ENCODE results near the gene FBXO47. TPM values are rescaled to one million over a fixed set of nuclear protein-coding genes. Genes with fewer than 3 reads are reported as not detected.
"Not testable (repeated sequence)": the region's sequence is repeated elsewhere in the genome, so short reads cannot be mapped to it uniquely, and the experiment has no call there.

FBXO47 gene
- total and polyA plus RNA-seq, 5 donors, result not detected

DNA sequence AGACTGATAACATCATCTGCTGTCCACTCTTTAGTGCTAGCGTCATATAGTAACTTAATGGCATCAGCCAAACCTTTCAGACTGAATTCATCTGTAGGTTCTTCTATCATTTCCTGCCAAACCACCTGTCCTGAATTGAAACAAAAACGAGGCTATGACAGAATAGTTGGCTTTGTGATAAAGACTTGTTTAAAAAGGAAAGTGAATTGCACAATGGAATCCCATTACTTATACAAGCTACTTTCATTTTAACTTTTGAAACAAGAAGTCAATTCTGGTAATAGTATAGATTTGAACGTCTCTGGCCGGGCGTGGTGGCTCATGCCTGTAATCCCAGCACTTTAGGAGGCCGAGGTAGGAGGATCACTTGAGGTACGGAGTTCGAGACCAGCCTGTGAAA lies 23.6 kb downstream of the FBXO47 start:
- Histone ChIP-seq H3K4me3 (ENCODE audit: low read length) (no peak overlapping the region), H3K27ac (ENCODE audit: low read length) (no peak overlapping the region), H3K4me1 (ENCODE audit: control insufficient read depth, insufficient read depth, low read length) (no peaks in the 10 kb centered on the region), H3K27me3 (ENCODE audit: control insufficient read depth, insufficient read depth) (no peaks in the 10 kb centered on the region), H3K9me3 (ENCODE audit: control insufficient read depth, low read length) (no peaks in the 10 kb centered on the region)
- ATAC-seq (no peak), DNase-seq (no peak)
- intact Hi-C loops (cut with DNase I), result no loop called here
- 65% methylated on average over 8 of the region's 8 CpGs for WGBS

DNA sequence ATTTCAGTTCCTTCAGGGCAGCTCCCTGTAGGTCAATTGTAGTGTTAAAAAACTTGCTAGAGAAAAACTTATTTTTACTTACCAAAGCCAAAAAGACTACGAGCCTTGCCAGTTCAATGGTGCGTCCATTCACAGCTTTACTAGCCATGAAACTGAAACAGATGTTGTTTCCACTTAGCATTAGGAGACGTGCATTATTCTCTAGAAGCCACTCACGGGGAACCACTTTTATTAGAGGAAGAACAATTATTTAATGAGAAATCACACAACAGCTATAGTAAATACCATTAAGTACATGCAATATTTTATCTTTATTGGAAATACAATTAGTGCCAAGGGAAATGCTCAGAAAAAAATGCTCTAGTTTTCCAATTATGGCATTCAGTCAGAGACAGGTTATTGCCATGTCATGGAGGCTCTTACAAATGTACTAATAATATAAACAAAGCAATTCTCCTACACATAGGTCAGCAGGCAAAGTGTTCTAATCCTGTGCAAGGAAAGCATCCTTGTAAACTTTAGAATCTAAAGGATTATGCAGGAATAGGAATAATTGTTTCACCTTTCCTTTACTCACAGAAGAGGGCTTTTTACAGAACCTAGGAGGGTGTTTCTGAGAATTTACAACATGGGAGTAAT lies 24.4 kb downstream of the FBXO47 start:
- DNase-seq (no peak), ATAC-seq (no peak)
- Histone ChIP-seq H3K27ac (ENCODE audit: low read length) (no peak overlapping the region), H3K27me3 (ENCODE audit: control insufficient read depth, insufficient read depth) (no peaks in the 10 kb centered on the region), H3K4me3 (ENCODE audit: low read length) (no peak overlapping the region), H3K4me1 (ENCODE audit: control insufficient read depth, insufficient read depth, low read length) (no peaks in the 10 kb centered on the region), H3K9me3 (ENCODE audit: control insufficient read depth, low read length) (no peaks in the 10 kb centered on the region)
- intact Hi-C loops (cut with DNase I), result no loop called here
- WGBS, result 43% methylated on average over 4 of the region's 4 CpGs

- H3K4me1 ChIP-seq (ENCODE audit: control insufficient read depth, insufficient read depth, low read length), result no peaks in the 10 kb centered on the region
- no peak overlapping the region for H3K4me3 ChIP-seq (ENCODE audit: low read length)
- ATAC-seq (no peak), DNase-seq (no peak)
- 88% methylated on average over 1 of the region's 1 CpG for whole genome bisulfite sequencing
- no peak overlapping the region for H3K27ac ChIP-seq (ENCODE audit: low read length)
- intact Hi-C loops (cut with DNase I), result no loop called here
- no peaks in the 10 kb centered on the region for H3K9me3 ChIP-seq (ENCODE audit: control insufficient read depth, low read length)
- no peaks in the 10 kb centered on the region for H3K27me3 ChIP-seq (ENCODE audit: control insufficient read depth, insufficient read depth)
Observed at GRCh38 chr17:38940404-38940803, 26.8 kb downstream of the FBXO47 start.

DNA sequence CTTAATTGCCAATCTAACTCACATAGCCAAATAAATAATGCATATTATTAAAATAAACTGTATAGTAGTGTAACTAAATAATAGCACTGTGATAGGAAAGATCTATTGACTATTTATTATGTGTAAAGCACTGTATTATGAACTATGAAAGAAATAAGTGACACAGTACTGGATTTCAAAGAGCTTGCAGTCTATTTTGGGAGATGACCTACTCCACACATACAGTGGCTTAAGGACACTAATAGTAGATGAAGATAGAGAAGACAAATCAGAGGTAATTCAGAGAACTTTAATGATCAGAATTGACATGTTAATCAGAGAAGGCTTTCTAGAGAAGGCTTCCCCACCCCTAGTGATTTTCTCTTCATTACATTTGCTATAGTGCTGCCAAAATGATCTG lies 27.2 kb downstream of the FBXO47 start:
- Histone ChIP-seq H3K4me3 (ENCODE audit: low read length) (no peak overlapping the region), H3K9me3 (ENCODE audit: control insufficient read depth, low read length) (no peaks in the 10 kb centered on the region), H3K27me3 (ENCODE audit: control insufficient read depth, insufficient read depth) (no peaks in the 10 kb centered on the region), H3K4me1 (ENCODE audit: control insufficient read depth, insufficient read depth, low read length) (no peaks in the 10 kb centered on the region), H3K27ac (ENCODE audit: low read length) (no peak overlapping the region)
- intact Hi-C loops (cut with DNase I), result no loop called here
- ATAC-seq, result no peak
- DNase-seq, result no peak

DNA sequence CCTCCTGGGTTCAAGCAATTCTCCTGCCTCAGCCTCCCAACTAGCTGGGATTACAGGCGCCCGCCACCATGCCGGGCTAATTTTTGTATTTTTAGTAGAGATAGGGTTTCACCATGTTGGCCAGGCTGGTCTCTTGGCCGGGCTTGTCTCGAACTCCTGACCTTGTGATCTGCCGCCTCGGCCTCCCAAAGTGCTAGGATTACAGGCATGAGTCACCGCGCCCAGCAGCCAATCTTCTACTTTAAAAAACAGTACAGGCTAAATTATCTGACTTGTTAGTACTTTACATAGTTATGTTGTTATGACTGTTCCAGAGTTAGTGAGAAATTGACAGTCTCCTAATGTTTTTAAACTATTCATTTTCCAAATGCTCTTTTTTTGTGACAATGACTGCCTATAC lies 33.2 kb downstream of the FBXO47 start:
- intact Hi-C loops (cut with DNase I); H3K27ac ChIP-seq (ENCODE audit: low read length); H3K9me3 ChIP-seq (ENCODE audit: control insufficient read depth, low read length); H3K4me1 ChIP-seq (ENCODE audit: control insufficient read depth, insufficient read depth, low read length); H3K4me3 ChIP-seq (ENCODE audit: low read length); ATAC-seq; H3K27me3 ChIP-seq (ENCODE audit: control insufficient read depth, insufficient read depth): not testable (repeated sequence)
- DNase-seq, result peak in 1 of 3 donors; percentile 25
- 77% methylated on average over 9 of the region's 9 CpGs for WGBS

- WGBS, result 94% methylated on average over 25 of the region's 36 CpGs
- DNase-seq, result peak in 1 of 3 donors; percentile 46
Observed at GRCh38 chr17:38930782-38931181, 36.4 kb downstream of the FBXO47 start.

DNA sequence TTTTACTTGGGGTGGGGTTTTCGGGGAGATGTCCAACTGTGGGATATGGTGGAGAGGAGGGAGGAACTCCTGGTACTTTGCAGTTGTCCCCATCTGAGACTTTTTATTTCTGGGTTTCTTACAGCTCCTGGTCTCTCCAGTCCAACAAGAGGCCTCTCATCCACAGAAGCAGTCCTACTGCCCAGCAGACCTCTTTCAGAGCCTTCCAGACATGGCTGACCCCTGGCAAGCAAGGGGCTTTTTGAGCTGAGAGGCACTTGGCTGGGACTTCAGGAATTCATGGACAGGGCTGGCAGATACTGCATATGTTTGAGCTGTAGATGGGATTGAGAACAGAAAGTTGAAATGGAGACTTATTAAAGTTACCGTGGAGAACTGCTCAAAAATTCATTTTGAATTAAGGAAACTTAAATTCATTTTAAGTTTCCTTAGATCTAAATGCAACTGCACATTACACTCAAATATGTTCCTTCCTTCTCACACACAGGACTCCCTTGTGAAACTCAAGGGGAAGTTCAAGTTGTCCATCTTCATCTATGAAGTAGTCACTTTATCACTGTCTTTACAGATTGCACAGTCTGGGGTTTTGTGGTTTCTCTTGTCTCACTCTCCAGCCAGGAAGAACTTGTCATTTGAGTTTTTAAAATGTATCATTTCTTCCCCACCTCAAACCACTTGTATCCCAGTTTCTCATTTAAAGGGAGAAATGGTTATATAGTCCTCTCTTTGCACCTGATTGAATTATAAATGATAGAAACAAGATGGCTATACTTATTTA lies 40.7 kb downstream of the FBXO47 start:
- Histone ChIP-seq H3K27ac (ENCODE audit: low read length) (peak overlapping the region; percentile 89), H3K9me3 (ENCODE audit: control insufficient read depth, low read length) (no peaks in the 10 kb centered on the region), H3K4me3 (ENCODE audit: low read length) (no peak overlapping the region), H3K4me1 (ENCODE audit: control insufficient read depth, insufficient read depth, low read length) (peaks cover 13% of the 10 kb centered on the region), H3K27me3 (ENCODE audit: control insufficient read depth, insufficient read depth) (no peaks in the 10 kb centered on the region)
- DNase-seq (peak in 1 of 3 donors; percentile 64), ATAC-seq (peak in 1 of 2 donors; percentile 29)
- intact Hi-C loops (cut with DNase I), result no loop called here
- 54% methylated on average over 2 of the region's 2 CpGs for WGBS

More at GRCh38 chr17:38930782-38931181, 36.4 kb downstream of the FBXO47 start:
- ATAC-seq; H3K9me3 ChIP-seq (ENCODE audit: control insufficient read depth, low read length); H3K27me3 ChIP-seq (ENCODE audit: control insufficient read depth, insufficient read depth); H3K27ac ChIP-seq (ENCODE audit: low read length); intact Hi-C loops (cut with DNase I); H3K4me1 ChIP-seq (ENCODE audit: control insufficient read depth, insufficient read depth, low read length); H3K4me3 ChIP-seq (ENCODE audit: low read length): not testable (repeated sequence)

GRCh38 chr17:38925263-38925995 lies 41.8 kb downstream of the FBXO47 start, which contains the start of gene LASP1NB:
TSS of gene LASP1NB (plus strand) at chr17:38925614.
- intact Hi-C loops (cut with DNase I), result no loop called here
- Histone ChIP-seq H3K4me3 (ENCODE audit: low read length) (peak within 1 kb of the TSS; percentile 32), H3K27ac (ENCODE audit: low read length) (peak within 1 kb of the TSS; percentile 95), H3K9me3 (ENCODE audit: control insufficient read depth, low read length) (no peaks in the 10 kb centered on the region), H3K27me3 (ENCODE audit: control insufficient read depth, insufficient read depth) (no peaks in the 10 kb centered on the region), H3K4me1 (ENCODE audit: control insufficient read depth, insufficient read depth, low read length) (peaks cover 20% of the 10 kb centered on the region)
- ATAC-seq (peak; percentile 45 to 47), DNase-seq (peak; percentile 70 to 83 (median 82))
- 30% methylated on average over 14 of the region's 14 CpGs for WGBS

- intact Hi-C loops (cut with DNase I), result no loop called here
- no peak overlapping the region for H3K4me3 ChIP-seq (ENCODE audit: low read length)
- H3K4me1 ChIP-seq (ENCODE audit: control insufficient read depth, insufficient read depth, low read length), result peaks cover 20% of the 10 kb centered on the region
- DNase-seq (peak; percentile 77 to 83 (median 79)), ATAC-seq (peak; percentile 50 to 57)
- 48% methylated on average over 6 of the region's 6 CpGs for WGBS
- no peaks in the 10 kb centered on the region for H3K9me3 ChIP-seq (ENCODE audit: control insufficient read depth, low read length)
- peak overlapping the region; percentile 66 for H3K27ac ChIP-seq (ENCODE audit: low read length)
- no peaks in the 10 kb centered on the region for H3K27me3 ChIP-seq (ENCODE audit: control insufficient read depth, insufficient read depth)
Observed at GRCh38 chr17:38922538-38923297, 44.5 kb downstream of the FBXO47 start.

GRCh38 chr17:38921756-38922411 lies 45.3 kb downstream of the FBXO47 start:
- Histone ChIP-seq H3K4me1 (ENCODE audit: control insufficient read depth, insufficient read depth, low read length) (peaks cover 20% of the 10 kb centered on the region), H3K27me3 (ENCODE audit: control insufficient read depth, insufficient read depth) (no peaks in the 10 kb centered on the region), H3K4me3 (ENCODE audit: low read length) (no peak overlapping the region), H3K9me3 (ENCODE audit: control insufficient read depth, low read length) (no peaks in the 10 kb centered on the region), H3K27ac (ENCODE audit: low read length) (peak overlapping the region; percentile 60)
- intact Hi-C loops (cut with DNase I), result no loop called here
- DNase-seq (peak in 2 of 3 donors; percentile 44 to 60), ATAC-seq (no peak)
- WGBS, result 57% methylated on average over 13 of the region's 13 CpGs

Data from right cardiac atrium (tissue), 5 donors.